Medulla oblongata (tissue), 1 donor: ENCODE data around the gene CRYZ.
A peak's percentile ranks its signal among the peaks of the same experiment; 100 is the strongest.

Experiments used
- DNase-seq: peaks from one replicate; pipeline ENCODE4 v3.0.0-alpha.2; 2015; ENCODE audit errors: extremely low spot score

The CRYZ gene

GRCh38 chr1:74731399-74732052, 1.3 kb downstream of the CRYZ start:
- no peak for DNase-seq

GRCh38 chr1:74729741-74730478, 2.9 kb downstream of the CRYZ start:
- no peak for DNase-seq

GRCh38 chr1:74728736-74729135, 4.1 kb downstream of the CRYZ start:
- no peak for DNase-seq

- no peak for DNase-seq
Measured at GRCh38 chr1:74726063-74726462, 6.8 kb downstream of the CRYZ start.

- no peak for DNase-seq
Measured at GRCh38 chr1:74717626-74718025, 15.2 kb downstream of the CRYZ start.

- DNase-seq, result no peak
Measured at GRCh38 chr1:74716822-74717221, 16.0 kb downstream of the CRYZ start.

- DNase-seq, result no peak
Measured at GRCh38 chr1:74715806-74716205, 17.0 kb downstream of the CRYZ start.

GRCh38 chr1:74715236-74715502, 17.7 kb downstream of the CRYZ start:
- no peak for DNase-seq

GRCh38 chr1:74714429-74715235, 18.2 kb downstream of the CRYZ start:
- no peak for DNase-seq

- DNase-seq, result no peak
Measured at GRCh38 chr1:74713849-74714248, 19.0 kb downstream of the CRYZ start.

GRCh38 chr1:74712881-74713280, 20.0 kb downstream of the CRYZ start:
- no peak for DNase-seq

- DNase-seq, result no peak
Measured at GRCh38 chr1:74703386-74704182, 29.3 kb downstream of the CRYZ start.

- no peak for DNase-seq
Measured at GRCh38 chr1:74699331-74699730, 33.5 kb downstream of the CRYZ start.

GRCh38 chr1:74697832-74698231, 35.0 kb downstream of the CRYZ start:
- DNase-seq, result no peak

GRCh38 chr1:74693473-74693872, 39.4 kb downstream of the CRYZ start:
- no peak for DNase-seq

- no peak for DNase-seq
Measured at GRCh38 chr1:74690909-74691308, 41.9 kb downstream of the CRYZ start.

- no peak for DNase-seq
Measured at GRCh38 chr1:74690364-74690696, 42.5 kb downstream of the CRYZ start.

- DNase-seq, result peak; percentile 83
Measured at GRCh38 chr1:74689621-74690363, 43.1 kb downstream of the CRYZ start.

GRCh38 chr1:74686928-74687327, 45.9 kb downstream of the CRYZ start:
- DNase-seq, result no peak

GRCh38 chr1:74684301-74684700, 48.5 kb downstream of the CRYZ start:
- no peak for DNase-seq

- DNase-seq, result no peak
Measured at GRCh38 chr1:74683656-74684055, 49.2 kb downstream of the CRYZ start.

GRCh38 chr1:74681851-74682250, 51.0 kb downstream of the CRYZ start:
- no peak for DNase-seq
